GM19023 (cell line): Measurements from ENCODE around the gene ABCA13.

Source experiments
- ATAC-seq: cut with Tn5 transposase; IDR thresholded peaks from one replicate; pipeline ENCODE4 v1.9.1; 2021; ENCODE audit warnings: mild to moderate bottlenecking, moderate library complexity; ENCODE audit not compliant: unreplicated experiment

ABCA13 gene

DNA sequence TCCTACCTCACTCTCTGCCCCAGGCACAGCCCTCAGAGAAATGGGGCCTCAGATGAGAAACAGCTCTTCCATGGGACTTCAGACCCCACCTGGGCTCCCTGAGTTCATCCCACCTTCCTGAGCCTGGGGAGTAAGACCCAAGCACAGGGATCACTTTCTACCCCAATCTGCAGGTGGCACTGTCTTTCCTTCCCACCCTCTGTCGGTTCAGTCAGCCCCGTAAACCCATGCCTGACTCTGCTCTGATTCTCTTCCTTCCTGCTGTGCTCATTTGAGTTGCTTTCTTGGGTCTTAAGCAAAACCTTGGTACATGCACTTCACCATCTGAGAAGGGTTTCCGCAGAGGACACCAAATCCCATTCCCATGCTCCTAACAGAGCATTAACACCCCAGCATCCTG is 446.7 kb downstream of the ABCA13 start:
- no peak for ATAC-seq

DNA sequence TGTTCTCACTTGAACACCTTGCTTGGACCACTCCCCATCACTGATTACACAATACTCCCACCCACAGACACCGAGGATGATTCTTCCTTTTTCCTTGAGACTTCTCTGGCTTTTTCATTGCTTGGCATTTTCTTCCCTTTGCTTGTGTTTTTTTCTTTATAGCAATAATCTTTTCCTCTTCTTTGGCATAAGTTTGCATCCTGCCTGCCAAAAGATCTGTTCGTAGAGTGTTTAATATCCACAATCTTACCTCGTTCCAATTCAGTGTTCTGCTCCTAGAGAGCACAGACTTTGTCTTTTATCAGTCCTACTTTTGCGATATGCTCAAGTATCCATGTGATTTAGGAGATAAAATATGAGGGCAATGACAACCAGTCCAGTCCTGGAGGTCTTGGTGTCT is 449.8 kb downstream of the ABCA13 start:
- no peak for ATAC-seq

DNA sequence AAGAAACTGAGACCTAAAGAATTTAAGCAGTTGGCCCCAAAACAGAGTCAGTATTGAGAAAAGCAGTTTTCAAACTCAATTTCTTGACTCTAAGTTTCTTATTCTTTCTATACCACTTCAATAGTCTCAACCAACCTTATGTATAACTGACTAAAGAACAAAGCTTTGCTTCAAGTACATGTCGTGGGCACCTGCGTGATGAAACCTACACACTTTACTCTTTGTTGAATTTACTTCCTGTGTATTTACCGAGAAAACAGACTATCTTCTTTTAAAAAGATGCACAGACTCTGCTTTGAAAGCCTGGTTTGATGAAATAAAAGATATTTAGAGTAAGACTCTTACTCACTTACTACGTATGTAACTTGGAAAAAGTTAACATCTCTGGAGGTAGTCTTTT is 455.9 kb downstream of the ABCA13 start:
- no peak for ATAC-seq

DNA sequence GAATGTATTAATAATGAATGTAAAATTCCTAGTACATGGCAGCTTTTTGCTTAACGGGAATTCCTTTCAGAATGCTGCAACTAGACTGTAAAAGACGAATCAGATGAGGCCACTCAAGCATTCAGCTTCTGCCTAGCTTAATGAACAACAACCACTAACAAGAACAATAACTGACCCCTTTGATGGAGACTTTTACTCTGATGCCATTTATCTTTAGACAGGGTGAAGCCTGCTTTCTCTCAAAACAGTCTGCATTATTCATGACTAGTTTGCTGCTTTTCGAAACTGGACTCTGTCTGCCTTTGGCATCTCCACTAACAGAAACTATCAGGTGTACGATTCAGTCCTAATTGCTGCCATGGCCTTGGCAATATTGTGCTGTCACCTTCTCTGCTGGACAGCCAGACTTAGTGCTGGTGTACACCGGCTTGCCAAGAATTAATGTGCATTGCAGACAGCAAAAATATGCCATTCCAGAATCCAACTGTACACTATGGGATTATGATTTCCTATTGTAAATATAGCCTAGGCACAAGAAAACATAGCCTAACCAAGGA is 457.6 kb downstream of the ABCA13 start:
- ATAC-seq: no peak

DNA sequence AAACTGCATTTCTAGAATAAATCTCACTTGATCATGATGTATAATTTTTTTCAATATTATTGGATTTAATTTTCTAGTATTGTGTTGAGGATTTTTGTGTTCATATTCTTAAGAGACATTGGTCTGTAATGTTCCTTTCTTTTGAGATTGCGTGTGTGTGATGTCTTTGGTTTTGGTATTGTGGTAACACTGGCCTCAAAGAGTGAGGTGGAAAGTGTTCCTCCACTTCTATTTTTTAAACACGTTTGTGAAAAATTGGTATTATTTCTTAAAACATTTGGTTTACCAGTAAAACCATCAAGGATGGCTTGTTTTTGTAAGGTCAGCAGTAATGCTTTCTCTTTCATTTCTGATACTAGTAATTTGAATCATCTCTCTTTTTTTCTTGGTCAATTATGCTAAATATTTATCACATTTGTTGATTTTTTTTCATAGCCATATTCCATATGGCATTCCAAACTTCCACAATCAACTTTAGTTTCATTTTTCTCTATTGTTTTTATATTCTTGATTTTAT is 462.9 kb downstream of the ABCA13 start:
- ATAC-seq: no peak

DNA sequence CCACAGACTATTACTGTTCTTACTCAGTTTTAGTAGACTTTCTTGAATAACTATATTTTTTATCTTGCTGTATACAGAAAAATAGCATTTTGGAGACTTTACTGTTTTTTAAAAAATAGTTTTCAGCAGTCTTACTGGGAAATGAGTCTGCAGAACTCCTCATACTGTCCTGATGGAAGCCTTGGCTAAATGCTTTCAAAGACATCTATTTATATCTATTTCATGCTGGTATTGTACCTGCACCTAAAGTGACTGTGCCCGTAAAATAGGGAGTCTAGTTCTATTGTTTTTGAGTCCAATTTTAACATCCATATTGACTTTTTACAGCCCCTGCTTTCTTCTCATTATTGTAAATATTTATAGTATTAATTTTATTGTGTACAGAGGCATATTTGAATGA is 464.5 kb downstream of the ABCA13 start:
- ATAC-seq: no peak

DNA sequence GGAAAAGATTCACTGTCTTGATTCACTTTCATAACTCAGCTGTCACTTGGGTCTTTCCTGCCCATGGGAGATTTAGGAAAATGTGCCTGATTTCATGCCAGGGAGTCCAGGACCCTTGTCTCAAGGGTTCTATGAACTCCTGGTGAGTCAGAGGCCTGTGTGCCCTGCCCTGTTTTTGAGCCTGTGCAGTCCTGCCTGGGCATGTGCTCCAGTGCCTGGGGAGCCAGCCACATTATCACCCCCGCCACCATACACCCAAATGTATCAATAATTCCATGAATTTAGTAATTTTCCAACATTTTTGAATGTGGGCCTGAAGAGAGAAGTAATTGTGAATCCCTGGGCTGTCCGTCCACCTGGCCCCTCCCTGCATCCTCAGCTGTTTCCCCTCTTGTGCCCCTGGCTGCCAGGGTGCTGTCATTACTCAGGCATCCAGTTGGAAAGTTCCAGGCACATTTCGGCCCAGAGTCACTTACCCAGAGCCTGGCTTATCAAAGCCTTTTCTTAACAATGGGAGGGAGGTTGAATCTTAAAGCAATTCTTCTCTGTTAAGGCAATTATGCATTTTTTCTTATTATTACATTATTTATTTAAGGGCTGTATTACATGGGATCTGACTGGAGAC is 465.2 kb downstream of the ABCA13 start:
- ATAC-seq: no peak

DNA sequence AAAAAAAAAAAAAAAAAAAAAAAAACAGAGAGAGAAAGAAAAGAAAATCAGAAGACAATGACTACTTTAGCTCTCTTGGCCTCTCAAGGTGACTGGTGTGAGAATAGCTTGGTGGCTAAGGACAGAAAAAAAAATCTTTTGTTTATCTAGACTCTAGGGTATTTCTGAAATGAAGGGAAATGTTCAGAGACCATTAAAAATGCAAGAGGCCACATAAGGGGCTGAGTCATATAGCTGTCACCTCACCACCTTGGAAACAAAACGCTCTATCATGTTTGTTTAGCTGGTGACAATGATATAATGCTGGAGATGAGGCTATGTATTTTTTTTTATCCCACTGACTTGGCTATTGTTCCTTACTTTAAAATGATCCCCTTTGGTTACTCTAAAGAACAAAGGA is 466.1 kb downstream of the ABCA13 start:
- no peak for ATAC-seq

DNA sequence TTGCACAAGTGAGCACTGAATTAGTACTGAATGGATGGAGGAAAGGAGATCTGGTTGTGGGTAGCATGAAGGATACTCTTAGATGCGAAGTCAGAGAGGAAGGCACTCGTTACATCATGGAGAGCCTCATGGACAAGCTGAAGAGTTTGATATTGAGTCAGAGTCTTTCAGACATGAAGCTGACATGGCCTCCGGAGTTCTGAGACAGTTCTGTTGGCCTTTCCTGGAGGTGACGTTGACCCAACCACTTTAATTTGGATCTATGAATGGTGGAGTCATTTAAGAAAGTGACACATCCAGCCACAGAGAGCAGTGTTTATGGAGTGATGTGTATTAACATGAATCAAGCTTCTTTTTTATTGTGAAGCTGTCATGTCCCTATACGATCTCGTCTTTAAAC is 466.8 kb downstream of the ABCA13 start:
- ATAC-seq: no peak

DNA sequence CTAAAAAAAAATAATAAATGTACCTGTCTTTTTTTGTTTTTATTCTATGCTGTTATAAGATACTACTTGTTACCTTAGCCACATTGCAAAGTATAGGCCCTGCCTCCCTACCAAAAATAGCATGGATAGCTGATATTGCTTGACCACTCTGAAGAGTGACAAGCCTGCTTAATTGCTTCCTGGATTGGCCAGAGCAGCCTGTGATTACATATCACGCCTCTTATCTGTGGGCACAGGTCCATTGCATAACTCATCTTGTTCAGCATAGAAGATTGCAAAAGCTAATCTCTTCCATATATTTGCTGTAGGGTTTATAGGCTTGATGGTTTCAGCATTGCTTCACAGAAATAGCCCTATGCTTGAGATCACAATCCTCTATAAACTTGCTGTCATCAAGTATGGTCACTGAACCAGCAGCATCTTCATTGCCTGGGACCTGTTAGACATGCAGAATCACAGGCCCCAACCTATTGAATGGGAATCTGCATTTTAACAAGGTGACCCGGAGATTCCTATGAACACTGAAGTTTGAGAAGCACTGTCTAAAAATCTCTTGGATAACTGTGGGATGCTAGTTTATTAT is 472.3 kb downstream of the ABCA13 start:
- ATAC-seq: no peak

DNA sequence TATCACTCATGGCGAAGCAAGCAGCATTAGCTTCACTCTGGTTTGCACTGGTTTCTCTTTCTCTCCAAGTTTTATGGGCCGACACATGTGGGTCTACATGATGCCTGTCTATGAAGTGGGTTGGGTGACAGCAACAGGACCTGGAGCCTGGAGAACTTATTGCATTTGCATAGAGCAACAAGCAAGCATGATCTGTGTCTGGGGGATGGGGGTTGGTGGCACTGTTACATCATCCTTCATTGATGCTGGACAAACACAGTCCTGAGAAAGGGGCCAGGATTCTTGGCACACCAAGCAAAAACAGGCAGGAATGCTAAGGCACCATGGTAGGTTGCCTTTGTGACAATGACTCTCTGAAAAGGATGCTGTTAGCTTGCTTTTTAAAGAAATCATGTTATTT is 486.9 kb downstream of the ABCA13 start:
- ATAC-seq: no peak

DNA sequence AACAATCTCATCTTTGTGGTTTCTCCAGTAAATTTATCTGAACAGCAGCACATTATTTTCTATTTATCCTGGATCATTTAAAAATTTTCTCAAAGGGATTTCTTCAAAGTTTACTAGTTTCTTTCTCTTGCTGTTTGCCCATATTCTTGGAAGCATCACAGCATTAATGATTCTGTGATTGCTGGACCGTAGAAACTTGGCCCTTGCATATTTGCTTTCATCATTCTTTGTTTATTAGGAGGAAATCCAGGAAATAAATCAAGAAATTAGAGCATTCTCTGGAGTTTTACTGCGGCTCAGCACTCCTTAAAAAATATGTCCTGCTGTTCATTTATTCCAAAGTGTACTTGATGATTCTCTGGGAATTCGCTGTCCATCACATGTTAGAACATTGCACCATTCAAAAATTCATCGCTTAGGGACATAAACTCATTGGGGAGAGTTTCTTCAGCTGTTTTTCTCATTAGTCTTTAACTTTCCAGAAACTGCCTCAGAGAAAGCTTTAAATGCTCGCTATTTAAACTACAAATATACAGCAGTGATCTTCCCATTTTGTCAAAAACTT is 489.1 kb downstream of the ABCA13 start:
- no peak for ATAC-seq

DNA sequence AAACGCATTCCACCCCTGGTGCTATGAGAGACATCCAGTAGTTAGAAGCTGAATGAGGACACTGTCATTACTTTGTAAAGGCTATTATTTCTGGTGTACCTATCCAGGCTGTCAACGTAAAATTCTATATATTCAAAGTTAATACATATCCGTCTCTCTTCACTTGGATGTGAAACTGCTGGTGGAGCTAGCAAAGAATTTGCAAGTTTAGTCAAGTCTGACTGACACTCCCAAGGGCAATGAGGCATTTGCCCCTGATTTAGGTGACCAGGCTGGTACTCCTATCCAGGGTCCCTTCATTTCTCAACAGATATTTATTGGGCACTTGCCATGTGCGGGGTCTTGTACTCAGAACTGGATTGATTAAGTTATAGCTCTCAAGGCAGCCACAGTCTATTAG is 493.0 kb downstream of the ABCA13 start:
- ATAC-seq: no peak

DNA sequence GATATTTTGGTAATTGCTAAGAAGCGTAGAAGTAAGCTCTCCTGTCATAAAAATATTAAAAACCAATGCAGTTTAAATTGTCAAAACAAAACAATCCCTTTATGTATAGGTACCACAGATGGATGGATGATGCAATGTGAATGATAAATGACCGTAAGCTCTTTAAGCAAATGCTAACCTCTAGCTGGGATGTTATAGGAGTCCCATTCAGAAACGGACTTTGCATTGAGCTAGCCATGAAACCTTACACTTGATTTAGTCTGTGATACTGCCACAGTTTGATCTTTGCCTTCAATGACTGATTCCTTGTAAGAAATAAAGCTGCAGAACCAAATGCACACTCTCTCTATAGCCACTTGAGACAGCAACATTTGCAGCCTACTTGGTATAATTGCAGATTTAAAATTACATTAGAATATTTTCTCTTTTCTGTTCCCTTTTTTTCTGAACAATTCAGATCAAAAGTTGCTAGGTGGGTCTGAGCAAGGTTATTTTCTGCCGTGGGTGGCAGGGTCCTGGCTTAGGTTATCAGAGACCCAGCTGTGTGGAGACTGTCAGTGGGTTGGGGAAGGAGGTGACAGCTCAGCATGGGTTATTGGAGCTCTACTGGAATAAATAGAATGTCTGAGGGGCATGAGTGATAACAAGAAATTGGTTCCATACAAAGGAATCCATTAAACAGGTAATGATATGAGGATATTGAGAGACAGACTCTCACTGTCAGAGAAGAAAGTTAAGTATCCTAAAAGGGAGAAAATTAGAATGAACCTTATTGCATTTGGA is 494.3 kb downstream of the ABCA13 start:
- ATAC-seq: no peak

DNA sequence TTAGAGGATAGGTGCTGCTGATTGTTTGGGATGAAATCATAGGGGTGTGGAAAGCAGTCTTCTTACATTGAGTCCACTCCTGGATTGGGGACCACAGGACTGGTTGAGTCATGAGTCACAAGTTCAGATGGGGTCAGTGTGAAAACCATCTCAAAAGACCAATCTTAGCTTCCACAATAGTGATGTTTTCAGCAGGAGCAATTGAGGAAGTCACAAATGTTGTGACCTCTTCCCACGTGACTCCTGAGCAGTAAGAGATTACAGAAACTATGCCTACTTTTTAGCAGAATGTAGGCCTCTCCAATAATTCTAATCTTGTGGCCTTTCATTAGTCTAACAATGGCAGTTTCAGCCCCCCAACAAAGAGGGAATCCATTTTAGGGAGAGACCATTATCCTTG is 496.1 kb downstream of the ABCA13 start:
- ATAC-seq: no peak

DNA sequence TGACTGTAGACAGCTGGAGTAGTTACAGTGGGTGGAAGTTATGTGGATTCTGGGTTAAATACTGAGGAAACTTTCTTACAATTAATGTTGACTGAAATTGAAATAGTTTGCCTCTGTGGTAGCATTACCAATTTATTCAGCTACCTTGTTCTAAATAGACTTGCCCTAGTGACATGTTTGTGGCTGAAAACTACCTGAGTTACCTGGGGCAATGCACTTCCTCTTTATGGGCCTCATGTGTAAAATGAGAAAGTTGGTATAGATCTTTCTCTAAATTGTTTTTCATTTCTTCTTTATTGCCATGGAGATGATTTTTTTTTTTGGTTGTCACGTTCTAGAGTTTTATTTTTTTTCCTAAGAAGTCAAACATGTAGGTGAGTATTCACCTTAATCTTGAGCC is 500.4 kb downstream of the ABCA13 start:
- ATAC-seq: no peak

DNA sequence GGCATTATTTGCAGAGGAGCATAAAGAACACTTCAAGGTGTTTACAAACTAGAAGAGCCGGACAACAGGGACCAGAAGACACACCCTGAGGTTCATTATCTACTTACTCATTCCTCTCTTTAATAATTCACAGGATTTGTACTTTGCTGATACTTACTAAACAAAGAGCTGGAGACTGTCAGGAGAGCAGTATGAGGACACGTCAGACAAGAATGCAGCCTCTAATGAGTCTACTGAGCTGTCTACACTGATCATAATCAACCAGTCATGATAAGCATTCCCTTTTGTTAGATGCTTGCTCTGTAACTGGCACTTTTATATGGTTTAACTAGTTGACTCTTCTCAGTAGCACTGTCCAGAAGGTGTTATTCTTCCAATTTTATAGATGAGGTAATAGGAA is 509.7 kb downstream of the ABCA13 start:
- no peak for ATAC-seq

DNA sequence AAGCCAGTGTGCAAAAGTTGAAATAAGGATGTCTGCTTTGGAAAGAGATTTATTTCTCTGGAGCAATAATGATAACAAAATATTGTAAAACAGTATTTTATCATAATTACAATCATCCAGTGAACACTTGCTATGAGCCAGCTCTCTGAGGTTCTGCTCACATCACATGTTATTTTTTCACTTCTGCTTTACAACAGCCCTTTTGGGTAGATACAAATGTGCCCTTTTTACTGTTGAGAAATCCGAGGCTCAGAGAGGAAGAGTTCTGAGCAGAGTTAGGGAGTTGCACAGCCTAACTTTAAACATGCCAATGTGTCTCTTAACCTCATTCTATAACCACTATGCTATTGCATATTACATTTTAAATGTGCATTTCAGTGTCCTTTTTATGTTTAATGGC is 520.5 kb downstream of the ABCA13 start:
- no peak for ATAC-seq
